Uterus (tissue), 4 donors: Measurements from ENCODE around the gene BRMS1L. TPM values are rescaled to one million over a fixed set of nuclear protein-coding genes. Genes with fewer than 3 reads are reported as not detected.

Source experiments
- DNase-seq, 2 donors: peaks; one replicate each; pipeline ENCODE4 v3.0.0-alpha.2; 2019 to 2020
- H3K27ac ChIP-seq, 2 donors: fragments of 200-600 bp; sonication (generic); 1 replicate in 1 of 2; 2 replicates in 1 of 2; pipeline ENCODE4 v1.5.1; 2016 to 2018
- H3K27me3 ChIP-seq, 2 donors: fragments of 200-600 bp; sonication (generic); one replicate each; pipeline ENCODE4 v1.5.1; 2018 to 2019; ENCODE audit warnings: control low read depth in 1 of 2
- H3K36me3 ChIP-seq, 2 donors: fragments of 200-600 bp; sonication (generic); one replicate each; pipeline ENCODE4 v1.5.1; 2019; ENCODE audit warnings: control low read depth in 1 of 2
- H3K4me1 ChIP-seq, 2 donors: fragments of 200-600 bp; sonication (generic); one replicate each; pipeline ENCODE4 v1.5.1; 2018 to 2019; ENCODE audit warnings: control low read depth in 1 of 2
- H3K4me3 ChIP-seq, 2 donors: fragments of 200-600 bp; sonication (generic); 1 replicate in 1 of 2; 2 replicates in 1 of 2; pipeline ENCODE4 v1.5.1; 2018 to 2019; ENCODE audit warnings: mild to moderate bottlenecking in 1 of 2
- H3K9me3 ChIP-seq, 2 donors: fragments of 200-600 bp; sonication (generic); one replicate each; pipeline ENCODE4 v1.5.1; 2019; ENCODE audit warnings: control low read depth in 1 of 2
- CTCF ChIP-seq, 4 experiments: fragments of 200-600 bp in 2 of 4; fragments of 450-650 bp in 2 of 4; sonication (generic) in 2 of 4; IDR thresholded peaks; one replicate each; pipeline ENCODE4 v1.5.1; 2016 to 2019; ENCODE audit warnings: antibody characterized with exemption in 4 of 4, mild to moderate bottlenecking in 2 of 4, moderate library complexity in 1 of 4
- POLR2A ChIP-seq, 2 donors: fragments of 450-650 bp; IDR thresholded peaks; one replicate each; pipeline ENCODE4 v1.6.1; 2016; ENCODE audit warnings: antibody characterized with exemption in 2 of 2, mild to moderate bottlenecking in 1 of 2, moderate library complexity in 1 of 2
- intact Hi-C: fragments of 100-400 bp; cut with DNase I; formaldehyde crosslinking; loops from one replicate; pipeline ENCODE4 v1.15.1; 2023; ENCODE audit warnings: low total_unique reads
- total RNA-seq, 4 donors: library from RNA; depleted of rRNA in 3 of 4; stranded (reverse); fragments of >200 nt in 3 of 4; gene quantifications; one replicate each; pipeline versions ENCODE4 v1.1.0 to v1.2.4, GENCODE V29; 2014 to 2023
- donor health status: DM: yes; HTN: yes; CAD: no.

Gene BRMS1L
- total RNA-seq, 4 donors from 2014 or later, result 1.5 to 16.3 (median 8.5) TPM

GRCh38 chr14:35786856-35787255 lies 39.3 kb upstream of the BRMS1L start:
- no peaks in the 10 kb centered on the region for H3K36me3 ChIP-seq
- H3K4me3 ChIP-seq, result no peak overlapping the region
- no peak overlapping the region for H3K27ac ChIP-seq
- H3K9me3 ChIP-seq, result peaks cover 0 to 2% of the 10 kb centered on the region in 2 donors
- no peak for TF ChIP-seq POLR2A (IDR thresholded peaks at IDR 0.05)
- TF ChIP-seq CTCF (IDR thresholded peaks at IDR 0.05), result no peak
- no peaks in the 10 kb centered on the region for H3K4me1 ChIP-seq
- no peak for DNase-seq
- intact Hi-C loops, result no loop called here
- no peaks in the 10 kb centered on the region for H3K27me3 ChIP-seq

- Histone ChIP-seq H3K4me1 (no peaks in the 10 kb centered on the region), H3K9me3 (no peaks in the 10 kb centered on the region), H3K4me3 (no peak overlapping the region), H3K27me3 (no peaks in the 10 kb centered on the region), H3K36me3 (no peaks in the 10 kb centered on the region), H3K27ac (no peak overlapping the region)
- intact Hi-C loops, result no loop called here
- DNase-seq, result no peak
- TF ChIP-seq CTCF (IDR thresholded peaks at IDR 0.05) (no peak), POLR2A (IDR thresholded peaks at IDR 0.05) (no peak)
Observed at GRCh38 chr14:35789651-35790050, 36.5 kb upstream of the BRMS1L start.

- no peaks in the 10 kb centered on the region for H3K36me3 ChIP-seq
- no peak overlapping the region for H3K4me3 ChIP-seq
- TF ChIP-seq CTCF (IDR thresholded peaks at IDR 0.05) (no peak), POLR2A (IDR thresholded peaks at IDR 0.05) (no peak)
- intact Hi-C loops, result no loop called here
- H3K4me1 ChIP-seq, result no peaks in the 10 kb centered on the region
- H3K27ac ChIP-seq, result no peak overlapping the region
- H3K27me3 ChIP-seq, result no peaks in the 10 kb centered on the region
- DNase-seq, result no peak
- no peaks in the 10 kb centered on the region for H3K9me3 ChIP-seq
Observed at GRCh38 chr14:35797796-35798195, 28.3 kb upstream of the BRMS1L start.

- intact Hi-C loops, result no loop called here
- Histone ChIP-seq H3K27me3 (no peaks in the 10 kb centered on the region), H3K27ac (no peak overlapping the region), H3K4me1 (peaks cover 0 to 7% of the 10 kb centered on the region in 2 donors), H3K36me3 (no peaks in the 10 kb centered on the region), H3K9me3 (no peaks in the 10 kb centered on the region), H3K4me3 (no peak overlapping the region)
- TF ChIP-seq CTCF (IDR thresholded peaks at IDR 0.05) (no peak), POLR2A (IDR thresholded peaks at IDR 0.05) (no peak)
- DNase-seq, result no peak
Observed at GRCh38 chr14:35806006-35806907, 19.9 kb upstream of the BRMS1L start.

GRCh38 chr14:35807131-35807961 lies 18.8 kb upstream of the BRMS1L start:
- Histone ChIP-seq H3K36me3 (no peaks in the 10 kb centered on the region), H3K27ac (no peak overlapping the region), H3K27me3 (no peaks in the 10 kb centered on the region), H3K9me3 (no peaks in the 10 kb centered on the region), H3K4me3 (peak overlapping the region in 1 of 2 donors; percentile 64), H3K4me1 (peaks cover 0 to 7% of the 10 kb centered on the region in 2 donors)
- intact Hi-C loops, result no loop called here
- TF ChIP-seq CTCF (IDR thresholded peaks at IDR 0.05) (no peak), POLR2A (IDR thresholded peaks at IDR 0.05) (no peak)
- no peak for DNase-seq
